ENCODE results near the gene DNPEP. TPM values are rescaled to one million over a fixed set of nuclear protein-coding genes. Genes with fewer than 3 reads are reported as not detected.

DNPEP gene
- total RNA-seq, 4 donors from 2014 or later: 45.0 to 98.5 (median 54.1) TPM

DNA sequence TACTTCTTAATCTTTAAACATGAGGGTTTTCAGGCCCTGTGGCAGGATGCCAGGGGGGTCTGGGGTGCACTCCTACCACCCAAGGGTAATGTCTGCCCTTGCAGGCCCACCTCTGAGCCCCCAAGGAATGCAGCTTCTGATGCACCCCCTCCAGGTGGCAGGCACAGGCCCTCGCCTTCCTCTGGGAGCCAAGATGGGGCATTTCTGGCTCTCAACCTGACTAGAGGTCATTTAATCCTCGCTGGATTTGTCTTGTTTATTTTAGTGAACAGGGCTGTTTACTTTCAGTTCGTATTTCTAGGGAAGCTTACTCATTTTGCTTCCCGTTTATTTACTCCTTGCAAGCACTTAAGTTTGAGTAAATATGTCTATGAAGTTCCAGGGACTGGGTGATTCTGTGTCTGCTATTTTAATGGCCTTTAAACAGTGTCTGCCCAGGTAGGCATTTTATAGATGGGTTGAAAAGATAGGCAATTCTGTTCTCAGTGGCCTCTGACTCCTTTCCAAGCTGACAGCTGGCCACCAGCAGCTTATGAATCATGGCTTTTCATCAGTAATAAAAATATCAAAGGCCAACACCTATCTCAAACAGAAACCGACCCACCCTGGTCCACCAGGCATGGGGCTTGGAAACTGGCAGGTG is 11.1 kb upstream of the DNPEP start:
- TF ChIP-seq, protein P1, sequence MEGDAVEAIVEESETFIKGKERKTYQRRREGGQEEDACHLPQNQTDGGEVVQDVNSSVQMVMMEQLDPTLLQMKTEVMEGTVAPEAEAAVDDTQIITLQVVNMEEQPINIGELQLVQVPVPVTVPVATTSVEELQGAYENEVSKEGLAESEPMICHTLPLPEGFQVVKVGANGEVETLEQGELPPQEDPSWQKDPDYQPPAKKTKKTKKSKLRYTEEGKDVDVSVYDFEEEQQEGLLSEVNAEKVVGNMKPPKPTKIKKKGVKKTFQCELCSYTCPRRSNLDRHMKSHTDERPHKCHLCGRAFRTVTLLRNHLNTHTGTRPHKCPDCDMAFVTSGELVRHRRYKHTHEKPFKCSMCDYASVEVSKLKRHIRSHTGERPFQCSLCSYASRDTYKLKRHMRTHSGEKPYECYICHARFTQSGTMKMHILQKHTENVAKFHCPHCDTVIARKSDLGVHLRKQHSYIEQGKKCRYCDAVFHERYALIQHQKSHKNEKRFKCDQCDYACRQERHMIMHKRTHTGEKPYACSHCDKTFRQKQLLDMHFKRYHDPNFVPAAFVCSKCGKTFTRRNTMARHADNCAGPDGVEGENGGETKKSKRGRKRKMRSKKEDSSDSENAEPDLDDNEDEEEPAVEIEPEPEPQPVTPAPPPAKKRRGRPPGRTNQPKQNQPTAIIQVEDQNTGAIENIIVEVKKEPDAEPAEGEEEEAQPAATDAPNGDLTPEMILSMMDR (IDR thresholded peaks at IDR 0.05; ENCODE audit: low read depth): no peak

DNA sequence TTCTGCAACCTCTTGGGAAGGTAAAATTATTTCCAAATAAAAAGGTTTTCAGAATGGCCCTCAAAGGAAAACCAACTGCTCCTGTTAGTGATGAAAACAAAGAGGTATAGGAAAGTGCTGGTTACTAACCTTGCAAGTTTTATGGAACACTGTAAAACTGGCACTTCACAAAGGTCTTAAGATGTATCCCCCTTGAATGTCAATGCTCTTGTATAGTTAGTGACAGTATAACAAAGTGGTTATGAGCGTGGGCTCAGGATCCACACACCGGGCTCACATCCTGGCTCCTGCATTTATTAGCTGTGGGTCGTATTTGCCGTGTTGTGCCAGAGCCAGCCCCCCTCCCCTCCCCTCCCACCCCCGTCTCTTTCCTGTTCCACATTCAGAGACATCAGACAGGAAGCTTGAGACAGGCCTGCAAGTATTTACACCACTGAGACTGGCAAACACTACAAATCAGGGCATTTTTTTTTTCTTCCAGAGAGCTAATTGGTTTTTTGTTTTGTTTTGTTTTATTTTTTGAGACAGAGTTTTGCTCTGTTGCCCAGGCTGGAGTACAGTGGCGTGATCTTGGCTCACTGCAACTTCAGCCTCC is 9.2 kb upstream of the DNPEP start:
- TF ChIP-seq, protein P1 (IDR thresholded peaks at IDR 0.05; ENCODE audit: low read depth): no peak

DNA sequence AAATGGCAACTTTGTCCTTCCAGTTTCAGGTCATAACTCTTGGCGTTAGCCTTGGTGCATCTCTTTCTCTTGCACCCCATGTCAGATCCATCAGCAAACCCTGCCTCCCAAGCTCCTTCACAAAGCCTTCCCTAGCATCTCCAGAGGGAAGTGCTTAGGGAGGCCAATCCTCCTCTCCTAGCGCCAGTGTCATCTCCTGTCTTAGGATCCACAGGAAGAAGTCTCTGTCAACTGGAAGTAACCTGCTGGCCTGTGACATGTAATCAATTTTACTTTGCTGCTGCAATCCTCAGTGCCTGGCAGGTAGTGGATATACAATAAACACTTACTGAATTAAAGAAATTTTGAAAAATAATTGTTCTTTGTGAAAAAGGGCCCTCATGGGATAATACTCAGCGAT is 7.9 kb upstream of the DNPEP start:
- TF ChIP-seq, protein P1 (IDR thresholded peaks at IDR 0.05; ENCODE audit: low read depth): no peak

DNA sequence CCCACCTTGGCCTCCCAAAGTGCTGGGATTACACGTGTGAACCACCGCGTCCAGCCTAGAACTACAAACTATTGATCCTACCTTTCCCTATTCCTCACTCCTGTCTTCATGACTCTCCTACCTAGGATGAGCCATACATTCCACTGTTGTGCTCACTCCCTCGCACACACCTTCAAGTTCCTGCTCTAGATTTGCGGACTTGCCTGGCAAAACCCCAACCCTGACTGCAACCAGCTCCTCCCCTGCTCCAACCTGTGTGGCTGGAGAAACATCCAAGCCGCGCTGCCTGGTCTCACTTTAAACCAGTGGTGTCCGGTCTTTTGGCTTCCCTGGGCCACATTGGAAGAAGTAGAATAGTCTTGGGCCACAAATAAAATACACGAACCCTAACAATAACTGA is 5.0 kb upstream of the DNPEP start:
- TF ChIP-seq, protein P1 (IDR thresholded peaks at IDR 0.05; ENCODE audit: low read depth): no peak

DNA sequence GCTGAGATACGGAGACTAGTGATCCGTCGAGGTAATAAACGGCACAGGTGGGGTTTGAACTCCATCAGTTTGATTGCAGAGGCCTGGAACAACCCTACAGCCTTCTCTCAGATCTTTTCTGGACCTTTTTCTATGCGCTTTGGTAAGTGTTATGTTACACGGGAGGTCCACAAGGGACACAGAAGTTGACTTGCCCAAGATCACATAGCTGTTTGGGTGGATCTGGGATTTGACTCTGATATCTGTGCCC is 1.1 kb upstream of the DNPEP start:
- TF ChIP-seq, protein P1 (IDR thresholded peaks at IDR 0.05; ENCODE audit: low read depth): no peak

DNA sequence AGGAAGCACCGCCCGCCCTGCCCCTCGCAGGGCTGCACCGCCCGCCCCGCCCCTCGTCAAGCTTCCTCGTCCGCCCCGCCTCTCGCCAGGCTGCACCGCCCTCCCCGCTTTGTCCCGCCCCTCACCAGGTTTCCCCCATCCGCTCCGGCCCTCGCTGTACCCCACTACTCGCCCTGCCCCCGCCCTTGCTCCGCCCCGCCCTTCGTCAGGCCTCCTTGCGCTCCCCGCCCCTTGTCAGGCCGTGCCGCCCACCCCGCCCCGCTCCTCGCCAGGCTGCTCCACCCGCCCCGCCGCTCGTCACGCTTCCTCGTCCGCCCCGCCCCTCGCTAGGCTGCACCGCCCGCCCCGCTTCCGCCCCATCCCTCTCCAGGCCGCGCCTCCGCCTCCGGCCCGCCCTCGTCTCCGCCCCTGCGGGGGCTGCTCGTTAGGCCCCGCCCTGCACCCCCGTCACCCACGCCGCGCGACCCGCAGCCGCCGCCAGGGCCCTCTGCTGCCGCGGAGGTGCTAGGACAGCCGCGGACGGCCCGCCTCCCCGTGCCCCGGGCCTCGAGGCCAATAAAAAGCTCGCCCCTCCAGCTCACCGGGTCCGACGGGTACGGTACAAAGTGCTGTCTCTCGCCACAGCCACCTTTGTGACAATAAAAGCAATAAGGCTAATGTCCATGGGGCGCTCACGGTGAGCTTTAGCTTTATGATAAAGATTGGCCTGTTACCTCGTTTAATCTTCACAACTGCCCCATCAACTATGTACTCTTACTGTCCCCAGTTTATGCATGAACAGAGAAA is 602 bp upstream of the DNPEP start:
- TF ChIP-seq, protein P1 (IDR thresholded peaks at IDR 0.05; ENCODE audit: low read depth): no peak

DNA sequence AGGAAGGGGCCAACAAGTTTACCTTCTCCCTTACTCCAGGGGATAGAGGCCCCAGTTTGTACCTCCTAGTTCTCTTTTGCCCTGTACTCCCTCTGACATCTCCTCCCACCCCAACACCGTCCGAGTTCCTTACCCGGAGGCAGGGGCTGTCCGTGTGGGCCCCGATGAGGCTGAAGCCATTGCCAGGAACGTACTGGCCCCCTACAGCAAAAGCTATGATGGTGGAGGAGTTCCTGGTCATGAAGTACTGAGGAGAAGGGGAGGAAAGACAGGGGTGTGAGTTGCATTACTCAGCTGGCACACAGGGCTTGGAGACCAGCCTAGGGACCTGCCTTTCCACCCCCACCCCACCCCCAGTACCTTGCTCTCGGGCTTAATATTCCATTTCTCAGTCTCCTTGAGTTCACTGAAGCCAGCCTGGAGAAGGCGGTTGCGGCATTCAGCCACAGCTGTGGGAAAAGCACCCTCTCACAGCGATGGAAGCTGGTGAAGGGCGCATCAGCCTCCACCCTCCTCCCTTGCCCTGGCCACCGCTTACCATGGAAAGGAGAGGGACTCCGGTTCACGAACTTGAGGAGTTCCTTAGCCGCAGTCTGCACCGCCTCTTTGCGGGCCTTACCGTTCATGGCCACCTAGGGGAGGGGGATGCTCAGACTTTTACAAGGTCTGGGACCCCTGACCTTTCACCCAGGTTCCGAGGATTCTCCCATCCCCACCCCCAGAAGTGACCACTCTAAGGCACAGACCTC is 1.0 kb downstream of the DNPEP start:
- TF ChIP-seq, protein P1 (IDR thresholded peaks at IDR 0.05; ENCODE audit: low read depth): no peak
